Endothelial cell of umbilical vein (primary cell): ENCODE measurements around the gene PHKG2.

Experiments used
- FOS ChIP-seq: IDR thresholded peaks from 2 replicates; pipeline ENCODE4 v1.6.1; 2011; ENCODE audit warnings: mild to moderate bottlenecking, low read length, moderate library complexity, borderline replicate concordance; ENCODE audit not compliant: insufficient read depth
- POLR2AphosphoS5 ChIP-seq: IDR thresholded peaks from 2 replicates; pipeline ENCODE4 v1.6.1; 2012; ENCODE audit warnings: low read depth, mild to moderate bottlenecking, control low read depth, low read length, moderate library complexity; ENCODE audit not compliant: insufficient read depth
- TF ChIP-seq, protein P1 (sequence below), 2 donors: IDR thresholded peaks; 1 replicate in 1 of 2; 2 replicates in 1 of 2; pipeline ENCODE4 v1.5.1; 2011; ENCODE audit warnings: low read length in 2 of 2, mild to moderate bottlenecking in 2 of 2, moderate library complexity in 2 of 2, control low read depth in 1 of 2, inconsistent platforms in 1 of 2, low read depth in 1 of 2; ENCODE audit not compliant: insufficient read depth in 1 of 2; ENCODE audit errors: extremely low read depth in 1 of 2

DNA sequence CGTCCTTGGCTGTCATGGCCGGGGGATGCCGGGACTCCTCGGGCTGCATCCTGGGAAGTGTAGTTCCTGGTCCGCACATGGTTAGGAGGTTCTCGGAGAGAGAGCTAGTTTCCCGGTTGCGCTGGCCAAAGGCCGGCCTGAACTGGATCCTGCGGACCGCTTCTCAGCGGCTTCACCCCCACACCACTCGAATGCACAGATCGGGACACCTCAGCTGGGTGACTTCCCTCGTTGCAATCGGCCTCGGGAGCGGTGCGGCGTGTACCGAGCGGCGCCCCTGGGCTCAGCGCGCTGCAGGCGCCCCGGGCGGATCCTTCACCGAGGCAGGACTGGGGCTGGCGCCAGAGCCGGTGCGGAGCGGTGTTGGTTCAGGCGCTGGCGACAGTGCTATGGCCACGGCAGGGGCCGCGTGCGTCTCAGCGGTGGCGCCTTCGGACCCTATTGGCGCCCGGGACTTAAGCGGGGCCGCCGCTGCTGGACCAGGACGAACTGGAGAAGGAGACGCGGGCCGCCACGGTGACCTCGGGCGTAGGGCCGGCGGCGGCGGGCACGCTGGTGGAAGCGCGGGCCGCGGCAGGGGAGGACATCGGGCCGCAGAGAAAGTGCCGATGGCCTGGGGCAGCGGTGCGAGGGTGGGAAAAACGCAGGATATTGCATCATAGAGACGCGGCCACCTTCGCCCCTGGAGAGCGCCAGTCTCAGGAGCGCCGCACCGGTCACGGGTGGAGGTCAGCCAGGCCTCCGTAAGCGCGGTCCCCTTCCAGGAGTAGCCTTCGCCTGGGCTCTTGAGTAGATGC is 27.4 kb downstream of the PHKG2 start:
- TF ChIP-seq POLR2AphosphoS5 (peak; percentile 63), FOS (no peak)
- TF ChIP-seq, protein P1, sequence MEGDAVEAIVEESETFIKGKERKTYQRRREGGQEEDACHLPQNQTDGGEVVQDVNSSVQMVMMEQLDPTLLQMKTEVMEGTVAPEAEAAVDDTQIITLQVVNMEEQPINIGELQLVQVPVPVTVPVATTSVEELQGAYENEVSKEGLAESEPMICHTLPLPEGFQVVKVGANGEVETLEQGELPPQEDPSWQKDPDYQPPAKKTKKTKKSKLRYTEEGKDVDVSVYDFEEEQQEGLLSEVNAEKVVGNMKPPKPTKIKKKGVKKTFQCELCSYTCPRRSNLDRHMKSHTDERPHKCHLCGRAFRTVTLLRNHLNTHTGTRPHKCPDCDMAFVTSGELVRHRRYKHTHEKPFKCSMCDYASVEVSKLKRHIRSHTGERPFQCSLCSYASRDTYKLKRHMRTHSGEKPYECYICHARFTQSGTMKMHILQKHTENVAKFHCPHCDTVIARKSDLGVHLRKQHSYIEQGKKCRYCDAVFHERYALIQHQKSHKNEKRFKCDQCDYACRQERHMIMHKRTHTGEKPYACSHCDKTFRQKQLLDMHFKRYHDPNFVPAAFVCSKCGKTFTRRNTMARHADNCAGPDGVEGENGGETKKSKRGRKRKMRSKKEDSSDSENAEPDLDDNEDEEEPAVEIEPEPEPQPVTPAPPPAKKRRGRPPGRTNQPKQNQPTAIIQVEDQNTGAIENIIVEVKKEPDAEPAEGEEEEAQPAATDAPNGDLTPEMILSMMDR (IDR thresholded peaks at IDR 0.05; ENCODE audit: extremely low read depth in 1 of 2, insufficient read depth in 1 of 2, low read depth in 1 of 2, low read length in 2 of 2) = no peak
